K562 (cell line): ENCODE results near the gene ACADVL. TPM values are rescaled to one million over a fixed set of nuclear protein-coding genes. Genes with fewer than 3 reads are reported as not detected.

ENCODE experiments used
- NELFE ChIP-seq: IDR thresholded peaks from 2 replicates; pipeline ENCODE4 v1.6.1; 2011; ENCODE audit warnings: mild to moderate bottlenecking; ENCODE audit not compliant: insufficient read depth, insufficient read length
- POLR3A ChIP-seq: IDR thresholded peaks from 2 replicates; pipeline ENCODE4 v1.6.1; 2011; ENCODE audit warnings: borderline replicate concordance, mild to moderate bottlenecking, moderate library complexity; ENCODE audit not compliant: insufficient read length, insufficient read depth; ENCODE audit errors: extremely low read depth
- polyA plus RNA-seq, 8 experiments: library from polyadenylated mRNA; depleted of rRNA in 4 of 8; stranded (reverse) in 5 of 8; unstranded in 3 of 8; fragments of >200 nt; fragmentation: Nextera tagmentation in 2 of 8; fragmentation: Illumina TruSeq in 1 of 8; extraction: Ambion mirVana in 2 of 8; extraction: Trizol in 1 of 8; gene quantifications; 2 replicates each; pipeline versions ENCODE4 v1.2.1 to v1.2.3, GENCODE V29; 2011 to 2014; ENCODE audit warnings: inconsistent platforms in 1 of 8, missing spikeins in 1 of 8
- total RNA-seq, 7 experiments: library from RNA; depleted of rRNA in 6 of 7; stranded (reverse); fragments of >200 nt in 6 of 7; fragmentation: Illumina TruSeq in 2 of 7; extraction: Trizol in 2 of 7; gene quantifications; 2 replicates each; pipeline versions ENCODE4 v1.2.1 to v1.2.3, GENCODE V29; 2011 to 2021; ENCODE audit warnings: low replicate concordance in 1 of 7
- TF ChIP-seq, protein P1 (sequence below), 2 experiments: IDR thresholded peaks; 2 replicates each; pipeline ENCODE4 v1.6.1; 2012; ENCODE audit warnings: improper control_type of control experiment in 2 of 2, low read depth in 2 of 2, low read length in 2 of 2, borderline replicate concordance in 1 of 2
- TF ChIP-seq, protein P2 (sequence below): fragments of 250-450 bp; sonication (Bioruptor Pico); IDR thresholded peaks from 2 replicates; pipeline ENCODE4 v1.4.0; 2020

ACADVL gene
- total and polyA plus RNA-seq, 9 of the 15 experiments (the other 6 are each of a cell fraction or from before 2014, with no cell fraction given), result 25.5 to 449 (median 214) TPM

DNA sequence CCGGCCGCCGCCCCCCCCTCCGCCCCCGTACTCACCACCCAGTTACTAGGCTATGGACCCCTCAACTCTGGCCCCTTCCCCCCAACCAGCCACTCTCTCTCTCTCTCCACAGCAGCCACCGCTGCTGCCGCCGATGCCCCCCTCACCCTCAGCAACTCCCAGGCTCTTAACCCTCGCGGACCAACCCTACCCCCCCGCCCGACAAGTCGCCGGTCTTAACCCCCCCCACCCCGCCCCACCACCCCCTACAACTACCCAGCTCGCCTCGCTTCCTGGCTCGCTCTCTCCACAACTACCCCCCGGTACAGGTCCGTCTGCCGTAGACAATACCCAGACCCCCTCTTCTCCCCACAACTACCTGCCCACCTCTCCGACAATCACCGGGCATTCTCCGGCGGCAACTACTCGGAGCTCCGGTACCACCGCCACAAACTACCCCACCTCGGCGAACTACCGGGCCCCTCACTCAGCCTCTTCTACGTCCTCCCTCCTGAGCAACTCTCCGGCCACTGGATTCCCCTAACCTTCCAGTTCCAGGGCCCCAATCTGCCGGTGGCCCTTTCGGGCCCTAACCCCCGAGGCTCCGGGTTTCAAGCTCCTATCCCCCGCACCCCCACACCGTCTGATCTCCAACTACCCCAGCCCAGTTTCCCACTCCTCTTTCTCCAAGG, 18.8 kb downstream of the ACADVL start (continued):
- TF ChIP-seq POLR3A, result no peak
- TF ChIP-seq, protein P1, sequence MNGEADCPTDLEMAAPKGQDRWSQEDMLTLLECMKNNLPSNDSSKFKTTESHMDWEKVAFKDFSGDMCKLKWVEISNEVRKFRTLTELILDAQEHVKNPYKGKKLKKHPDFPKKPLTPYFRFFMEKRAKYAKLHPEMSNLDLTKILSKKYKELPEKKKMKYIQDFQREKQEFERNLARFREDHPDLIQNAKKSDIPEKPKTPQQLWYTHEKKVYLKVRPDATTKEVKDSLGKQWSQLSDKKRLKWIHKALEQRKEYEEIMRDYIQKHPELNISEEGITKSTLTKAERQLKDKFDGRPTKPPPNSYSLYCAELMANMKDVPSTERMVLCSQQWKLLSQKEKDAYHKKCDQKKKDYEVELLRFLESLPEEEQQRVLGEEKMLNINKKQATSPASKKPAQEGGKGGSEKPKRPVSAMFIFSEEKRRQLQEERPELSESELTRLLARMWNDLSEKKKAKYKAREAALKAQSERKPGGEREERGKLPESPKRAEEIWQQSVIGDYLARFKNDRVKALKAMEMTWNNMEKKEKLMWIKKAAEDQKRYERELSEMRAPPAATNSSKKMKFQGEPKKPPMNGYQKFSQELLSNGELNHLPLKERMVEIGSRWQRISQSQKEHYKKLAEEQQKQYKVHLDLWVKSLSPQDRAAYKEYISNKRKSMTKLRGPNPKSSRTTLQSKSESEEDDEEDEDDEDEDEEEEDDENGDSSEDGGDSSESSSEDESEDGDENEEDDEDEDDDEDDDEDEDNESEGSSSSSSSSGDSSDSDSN (IDR thresholded peaks at IDR 0.05; ENCODE audit: borderline replicate concordance in 1 of 2, low read depth in 2 of 2, low read length in 2 of 2), result no peak
- TF ChIP-seq NELFE, result no peak
- TF ChIP-seq, protein P2, sequence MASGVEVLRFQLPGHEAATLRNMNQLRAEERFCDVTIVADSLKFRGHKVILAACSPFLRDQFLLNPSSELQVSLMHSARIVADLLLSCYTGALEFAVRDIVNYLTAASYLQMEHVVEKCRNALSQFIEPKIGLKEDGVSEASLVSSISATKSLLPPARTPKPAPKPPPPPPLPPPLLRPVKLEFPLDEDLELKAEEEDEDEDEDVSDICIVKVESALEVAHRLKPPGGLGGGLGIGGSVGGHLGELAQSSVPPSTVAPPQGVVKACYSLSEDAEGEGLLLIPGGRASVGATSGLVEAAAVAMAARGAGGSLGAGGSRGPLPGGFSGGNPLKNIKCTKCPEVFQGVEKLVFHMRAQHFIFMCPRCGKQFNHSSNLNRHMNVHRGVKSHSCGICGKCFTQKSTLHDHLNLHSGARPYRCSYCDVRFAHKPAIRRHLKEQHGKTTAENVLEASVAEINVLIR (CRISPR knock-in tag), result no peak
- TF ChIP-seq, all 486 proteins: peak for 8
